HepG2 (cell line): ENCODE data around the gene EOMES. TPM values are rescaled to one million over a fixed set of nuclear protein-coding genes. Genes with fewer than 3 reads are reported as not detected.
A peak's percentile ranks its signal among the peaks of the same experiment; 100 is the strongest.

Experiments
- ARID2 ChIP-seq: sonication (generic); formaldehyde crosslinking; IDR thresholded peaks from 2 replicates; pipeline ENCODE4 v1.8.1; 2022; ENCODE audit warnings: mild to moderate bottlenecking, missing genetic modification reagents, borderline replicate concordance
- ATF7-NPFF ChIP-seq: sonication (generic); formaldehyde crosslinking; IDR thresholded peaks from 2 replicates; pipeline ENCODE4 v1.8.1; 2023; ENCODE audit warnings: mild to moderate bottlenecking, low read depth, missing genetic modification reagents, moderate library complexity
- FIP1L1 ChIP-seq: fragments of 200-400 bp; formaldehyde crosslinking; IDR thresholded peaks from 2 replicates; pipeline ENCODE4 v1.6.1; 2018; ENCODE audit warnings: low read depth, mild to moderate bottlenecking, low read length, moderate library complexity, borderline replicate concordance; ENCODE audit not compliant: insufficient read depth
- GPN1 ChIP-seq: sonication (generic); formaldehyde crosslinking; IDR thresholded peaks from 2 replicates; pipeline ENCODE4 v1.5.1; 2020; ENCODE audit warnings: missing genetic modification reagents, borderline replicate concordance
- HNRNPLL ChIP-seq: fragments of 200-400 bp; formaldehyde crosslinking; IDR thresholded peaks from 2 replicates; pipeline ENCODE4 v1.6.1; 2017; ENCODE audit warnings: mild to moderate bottlenecking, low read depth, low read length; ENCODE audit not compliant: poor library complexity, severe bottlenecking
- MAF1 ChIP-seq: sonication (generic); formaldehyde crosslinking; IDR thresholded peaks from 2 replicates; pipeline ENCODE4 v1.5.0; 2020; ENCODE audit warnings: missing genetic modification reagents, borderline replicate concordance
- NFKBIZ ChIP-seq: IDR thresholded peaks from 2 replicates; pipeline ENCODE4 v1.6.1; 2018; ENCODE audit warnings: missing genetic modification reagents, missing compliant biosample characterization
- RFXANK ChIP-seq: IDR thresholded peaks from 2 replicates; pipeline ENCODE4 v1.6.1; 2016
- SMAD1 ChIP-seq: sonication (generic); formaldehyde crosslinking; IDR thresholded peaks from 2 replicates; pipeline ENCODE4 v1.4.0; 2020; ENCODE audit warnings: missing genetic modification reagents, low read depth, mild to moderate bottlenecking, borderline replicate concordance
- TBP ChIP-seq: sonication (generic); formaldehyde crosslinking; IDR thresholded peaks from 2 replicates; pipeline ENCODE4 v1.5.0; 2020; ENCODE audit warnings: missing genetic modification reagents
- TBX2 ChIP-seq: sonication (generic); formaldehyde crosslinking; IDR thresholded peaks from 2 replicates; pipeline ENCODE4 v1.5.0; 2020; ENCODE audit warnings: missing genetic modification reagents, mild to moderate bottlenecking, borderline replicate concordance
- U2AF1 ChIP-seq: fragments of 200-400 bp; formaldehyde crosslinking; optimal IDR thresholded peaks from 2 replicates; pipeline ENCODE3; 2017; ENCODE audit warnings: mild to moderate bottlenecking, low read depth, low read length
- ZHX1 ChIP-seq: sonication (generic); formaldehyde crosslinking; IDR thresholded peaks from 2 replicates; pipeline ENCODE4 v1.8.1; 2022; ENCODE audit warnings: low read depth, mild to moderate bottlenecking, missing genetic modification reagents
- ZKSCAN5 ChIP-seq: sonication (generic); formaldehyde crosslinking; IDR thresholded peaks from 2 replicates; pipeline ENCODE4 v1.5.1; 2020; ENCODE audit warnings: mild to moderate bottlenecking, missing genetic modification reagents
- ZNF629 ChIP-seq: sonication (generic); formaldehyde crosslinking; conservative IDR thresholded peaks from 2 replicates; pipeline ENCODE4 v1.5.0; 2020; ENCODE audit warnings: missing genetic modification reagents
- ZNF747 ChIP-seq: sonication (generic); formaldehyde crosslinking; IDR thresholded peaks from 2 replicates; pipeline ENCODE4 v1.8.1; 2023; ENCODE audit warnings: missing genetic modification reagents, mild to moderate bottlenecking, borderline replicate concordance
- ZNF773 ChIP-seq: sonication (generic); formaldehyde crosslinking; IDR thresholded peaks from 2 replicates; pipeline ENCODE4 v1.4.0; 2020; ENCODE audit warnings: missing genetic modification reagents, borderline replicate concordance
- polyA plus RNA-seq, 8 experiments: library from polyadenylated mRNA; depleted of rRNA in 3 of 8; stranded (reverse) in 7 of 8; unstranded in 1 of 8; fragments of >200 nt; fragmentation: Illumina TruSeq in 4 of 8; extraction: Trizol in 4 of 8; gene quantifications; 2 replicates each; pipeline versions ENCODE4 v1.2.1 to v1.2.3, GENCODE V29; 2011 to 2016; ENCODE audit warnings: low read depth in 4 of 8, missing spikeins in 1 of 8, mixed read lengths in 1 of 8; ENCODE audit not compliant: insufficient read depth in 1 of 8
- total RNA-seq, 5 experiments: library from RNA; depleted of rRNA; stranded (reverse); fragments of >200 nt; fragmentation: Illumina TruSeq; extraction: Trizol; gene quantifications; 2 replicates each; pipeline ENCODE4 v1.2.3, GENCODE V29; 2016; ENCODE audit warnings: low read depth in 1 of 5
- TF ChIP-seq, protein P1 (sequence below): sonication (generic); formaldehyde crosslinking; IDR thresholded peaks from 2 replicates; pipeline ENCODE4 v1.4.0; 2020; ENCODE audit warnings: mild to moderate bottlenecking, missing genetic modification reagents
- TF ChIP-seq, protein P2 (sequence below): fragments of 450-650 bp; IDR thresholded peaks from 2 replicates; pipeline ENCODE4 v1.6.1; 2016

EOMES gene
- total and polyA plus RNA-seq, 2 of the 13 experiments (the other 11 are each of a cell fraction or from before 2014, with no cell fraction given): 0.11 to 0.12 TPM

DNA sequence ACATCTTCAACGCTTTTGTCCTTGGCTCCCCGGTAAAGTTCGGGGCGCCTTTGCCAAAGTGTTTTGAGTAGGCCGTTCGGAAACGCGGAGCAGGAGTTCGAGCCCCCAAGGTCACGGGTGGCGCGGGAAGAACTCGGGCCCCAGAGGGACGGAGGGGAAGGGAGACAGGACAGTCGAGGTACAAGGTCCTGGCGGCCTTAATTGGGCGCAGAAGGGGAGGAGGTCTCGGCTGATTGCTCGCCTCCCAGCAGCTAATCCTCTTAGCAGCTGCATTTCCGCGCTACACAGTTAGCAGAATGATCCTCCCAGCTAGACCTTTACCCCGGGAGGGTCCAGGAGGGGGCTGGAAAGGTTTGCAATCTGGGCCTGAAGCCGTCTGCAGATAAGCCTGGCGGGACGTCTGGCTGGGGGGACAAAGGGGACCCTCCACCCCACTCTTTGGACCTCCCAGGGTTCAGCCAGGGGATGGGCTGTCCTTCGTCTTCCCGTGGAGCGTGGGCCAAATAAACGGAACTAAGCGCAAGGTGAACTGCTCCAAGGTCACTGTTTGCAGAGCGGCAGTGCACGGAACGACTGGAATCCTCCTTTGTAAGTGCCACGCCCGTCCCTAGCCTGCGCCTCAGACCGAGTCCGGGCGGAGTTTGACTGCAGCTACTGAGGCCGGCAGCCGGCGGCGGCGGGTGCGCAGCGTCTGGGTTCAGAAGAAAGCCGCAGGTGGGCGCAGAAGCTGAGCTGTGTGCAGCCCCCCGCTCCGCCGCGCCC, 7.2 kb downstream of the EOMES start (continued):
- TF ChIP-seq, protein P1, sequence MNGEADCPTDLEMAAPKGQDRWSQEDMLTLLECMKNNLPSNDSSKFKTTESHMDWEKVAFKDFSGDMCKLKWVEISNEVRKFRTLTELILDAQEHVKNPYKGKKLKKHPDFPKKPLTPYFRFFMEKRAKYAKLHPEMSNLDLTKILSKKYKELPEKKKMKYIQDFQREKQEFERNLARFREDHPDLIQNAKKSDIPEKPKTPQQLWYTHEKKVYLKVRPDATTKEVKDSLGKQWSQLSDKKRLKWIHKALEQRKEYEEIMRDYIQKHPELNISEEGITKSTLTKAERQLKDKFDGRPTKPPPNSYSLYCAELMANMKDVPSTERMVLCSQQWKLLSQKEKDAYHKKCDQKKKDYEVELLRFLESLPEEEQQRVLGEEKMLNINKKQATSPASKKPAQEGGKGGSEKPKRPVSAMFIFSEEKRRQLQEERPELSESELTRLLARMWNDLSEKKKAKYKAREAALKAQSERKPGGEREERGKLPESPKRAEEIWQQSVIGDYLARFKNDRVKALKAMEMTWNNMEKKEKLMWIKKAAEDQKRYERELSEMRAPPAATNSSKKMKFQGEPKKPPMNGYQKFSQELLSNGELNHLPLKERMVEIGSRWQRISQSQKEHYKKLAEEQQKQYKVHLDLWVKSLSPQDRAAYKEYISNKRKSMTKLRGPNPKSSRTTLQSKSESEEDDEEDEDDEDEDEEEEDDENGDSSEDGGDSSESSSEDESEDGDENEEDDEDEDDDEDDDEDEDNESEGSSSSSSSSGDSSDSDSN (CRISPR knock-in tag): 0 out of 2 replicates have a peak, but pooled peaks have one; percentile 20
- TF ChIP-seq SMAD1 (CRISPR knock-in tag) (no peak), ZNF773 (no peak), ZHX1 (no peak), MAF1 (CRISPR knock-in tag) (no peak), ATF7-NPFF (CRISPR knock-in tag) (no peak), TBP (CRISPR knock-in tag) (no peak), ZNF629 (no peak), FIP1L1 (no peak), TBX2 (CRISPR knock-in tag) (0 out of 2 replicates have a peak, but pooled peaks have one; percentile 26), U2AF1 (no peak), NFKBIZ (CRISPR knock-in tag) (no peak), ZNF747 (CRISPR knock-in tag) (0 out of 2 replicates have a peak, but pooled peaks have one; percentile 32), RFXANK (CRISPR knock-in tag) (no peak), ZKSCAN5 (CRISPR knock-in tag) (no peak), GPN1 (CRISPR knock-in tag) (no peak), ARID2 (CRISPR knock-in tag) (no peak), HNRNPLL (peak; percentile 50)
- TF ChIP-seq, protein P2, sequence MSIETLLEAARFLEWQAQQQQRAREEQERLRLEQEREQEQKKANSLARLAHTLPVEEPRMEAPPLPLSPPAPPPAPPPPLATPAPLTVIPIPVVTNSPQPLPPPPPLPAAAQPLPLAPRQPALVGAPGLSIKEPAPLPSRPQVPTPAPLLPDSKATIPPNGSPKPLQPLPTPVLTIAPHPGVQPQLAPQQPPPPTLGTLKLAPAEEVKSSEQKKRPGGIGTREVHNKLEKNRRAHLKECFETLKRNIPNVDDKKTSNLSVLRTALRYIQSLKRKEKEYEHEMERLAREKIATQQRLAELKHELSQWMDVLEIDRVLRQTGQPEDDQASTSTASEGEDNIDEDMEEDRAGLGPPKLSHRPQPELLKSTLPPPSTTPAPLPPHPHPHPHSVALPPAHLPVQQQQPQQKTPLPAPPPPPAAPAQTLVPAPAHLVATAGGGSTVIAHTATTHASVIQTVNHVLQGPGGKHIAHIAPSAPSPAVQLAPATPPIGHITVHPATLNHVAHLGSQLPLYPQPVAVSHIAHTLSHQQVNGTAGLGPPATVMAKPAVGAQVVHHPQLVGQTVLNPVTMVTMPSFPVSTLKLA: no peak
